TTC549 (cell line): ENCODE results near the gene C4orf46.
"Not testable (repeated sequence)": the region's sequence is repeated elsewhere in the genome, so short reads cannot be mapped to it uniquely, and the experiment has no call there.

Experiments used
- FAIRE-seq: peaks from 2 replicates; lab custom pipeline; 2012; peaks lifted over from hg19 to GRCh38; lab: Jason Lieb, UNC

Gene C4orf46

GRCh38 chr4:158671665-158671914 is at the start of gene C4orf46:
Gene C4orf46 (minus strand): TSS chr4:158671887. CDS start chr4:158671801, 86 bp downstream.
- FAIRE-seq, result no peak

DNA sequence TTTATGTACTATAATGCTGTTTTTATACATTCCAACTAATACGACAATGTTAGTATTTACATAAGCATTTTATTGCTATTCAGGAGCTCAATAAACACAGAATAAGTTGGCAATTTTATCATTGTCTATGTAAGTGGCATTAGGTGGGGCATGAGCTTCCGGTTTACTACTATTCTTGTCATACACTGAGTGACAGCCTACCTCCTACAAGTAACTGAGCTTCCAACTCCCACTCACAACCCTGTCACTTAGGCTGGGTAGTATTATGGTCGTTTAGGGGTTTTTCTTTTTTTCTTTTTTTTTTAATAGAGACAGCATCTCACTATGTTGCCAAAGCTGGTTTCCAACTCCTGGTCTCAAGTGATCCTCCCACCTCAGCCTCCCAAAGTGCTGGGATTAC is 44.1 kb upstream of the C4orf46 start:
- no peak for FAIRE-seq

GRCh38 chr4:158714937-158715336 is 43.2 kb upstream of the C4orf46 start:
- no peak for FAIRE-seq

GRCh38 chr4:158712622-158713021 is 40.9 kb upstream of the C4orf46 start:
- not testable (repeated sequence) for FAIRE-seq

DNA sequence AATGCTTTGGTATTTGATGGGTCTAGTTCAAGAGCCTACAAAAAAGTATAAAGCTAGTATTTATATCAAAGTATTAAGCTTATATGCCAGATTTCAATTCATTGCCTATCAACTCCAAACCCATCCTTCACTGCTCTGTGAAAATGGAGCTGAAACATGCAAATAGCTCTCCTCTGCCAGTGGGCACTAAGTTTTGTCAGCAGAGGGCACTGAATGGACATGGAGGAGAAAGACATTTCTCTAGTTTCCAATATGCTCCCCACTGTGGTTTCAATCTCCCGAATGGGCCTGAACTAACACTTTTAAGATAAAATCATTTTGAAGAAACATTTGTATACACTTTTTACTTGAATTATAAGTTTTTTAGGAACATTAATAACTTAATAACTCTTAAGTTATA is 39.1 kb upstream of the C4orf46 start:
- no peak for FAIRE-seq

DNA sequence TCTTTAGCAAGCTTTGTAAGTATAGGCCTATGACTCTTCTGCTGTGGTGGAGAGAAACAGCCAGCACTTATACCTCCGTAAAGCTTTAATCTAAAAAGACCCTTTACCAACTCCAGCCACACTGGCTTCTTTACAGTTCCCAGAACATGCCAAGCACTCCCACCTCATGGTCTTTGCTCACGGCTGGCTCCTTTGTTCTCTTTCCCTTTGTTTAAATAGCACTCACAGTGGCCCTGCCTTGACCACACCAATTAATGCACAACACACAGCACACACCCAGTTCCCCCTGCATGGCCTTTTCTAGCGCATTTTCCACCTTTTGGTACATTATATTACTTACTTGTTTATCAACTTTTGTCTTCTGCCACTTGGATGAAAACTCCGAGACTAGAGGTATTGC is 32.6 kb upstream of the C4orf46 start:
- no peak for FAIRE-seq

GRCh38 chr4:158688813-158689212 is 17.1 kb upstream of the C4orf46 start:
- no peak for FAIRE-seq

- FAIRE-seq, result no peak
Measured at GRCh38 chr4:158682066-158682465, 10.4 kb upstream of the C4orf46 start.

- FAIRE-seq, result no peak
Measured at GRCh38 chr4:158681629-158682028, 9.9 kb upstream of the C4orf46 start.

DNA sequence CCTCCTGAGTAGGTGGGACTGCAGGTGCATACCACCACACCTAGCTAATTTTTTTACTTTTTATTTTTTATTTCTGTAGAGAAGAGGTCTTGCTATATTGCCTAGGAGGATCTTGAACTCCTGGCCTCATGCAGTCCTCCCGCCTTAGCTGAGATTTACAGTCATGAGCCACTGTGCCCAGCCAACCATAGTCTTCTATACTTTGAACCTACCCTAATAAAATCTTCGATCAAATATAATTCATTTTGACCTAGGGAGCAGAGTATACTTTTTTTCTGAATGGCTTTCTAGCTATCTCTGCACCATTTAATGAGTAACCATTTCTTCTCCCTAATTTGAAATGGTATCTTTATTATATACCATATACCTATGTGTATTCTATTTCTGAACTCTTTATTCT is 7.1 kb upstream of the C4orf46 start:
- FAIRE-seq, result no peak

DNA sequence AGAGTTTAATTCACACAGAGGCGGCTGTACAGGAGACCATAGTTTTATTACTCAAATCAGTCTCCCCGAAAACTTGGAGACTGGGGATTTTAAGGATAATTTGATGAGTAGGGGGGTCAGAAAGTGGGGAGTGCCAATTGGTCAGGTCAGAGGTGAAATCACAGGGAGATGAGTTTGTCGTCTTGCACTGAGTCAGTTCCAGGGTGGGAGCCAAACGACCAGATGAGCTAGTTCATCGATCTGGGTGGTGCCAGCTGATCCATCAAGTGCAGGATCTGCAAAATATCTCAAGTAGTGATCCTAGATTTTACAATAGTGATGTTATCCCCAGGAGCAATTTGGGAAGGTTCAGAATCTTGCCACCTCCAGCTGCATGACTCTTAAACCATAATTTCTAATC is 4.4 kb upstream of the C4orf46 start:
- FAIRE-seq, result no peak

- no peak for FAIRE-seq
Measured at GRCh38 chr4:158673633-158674032, 1.9 kb upstream of the C4orf46 start.

DNA sequence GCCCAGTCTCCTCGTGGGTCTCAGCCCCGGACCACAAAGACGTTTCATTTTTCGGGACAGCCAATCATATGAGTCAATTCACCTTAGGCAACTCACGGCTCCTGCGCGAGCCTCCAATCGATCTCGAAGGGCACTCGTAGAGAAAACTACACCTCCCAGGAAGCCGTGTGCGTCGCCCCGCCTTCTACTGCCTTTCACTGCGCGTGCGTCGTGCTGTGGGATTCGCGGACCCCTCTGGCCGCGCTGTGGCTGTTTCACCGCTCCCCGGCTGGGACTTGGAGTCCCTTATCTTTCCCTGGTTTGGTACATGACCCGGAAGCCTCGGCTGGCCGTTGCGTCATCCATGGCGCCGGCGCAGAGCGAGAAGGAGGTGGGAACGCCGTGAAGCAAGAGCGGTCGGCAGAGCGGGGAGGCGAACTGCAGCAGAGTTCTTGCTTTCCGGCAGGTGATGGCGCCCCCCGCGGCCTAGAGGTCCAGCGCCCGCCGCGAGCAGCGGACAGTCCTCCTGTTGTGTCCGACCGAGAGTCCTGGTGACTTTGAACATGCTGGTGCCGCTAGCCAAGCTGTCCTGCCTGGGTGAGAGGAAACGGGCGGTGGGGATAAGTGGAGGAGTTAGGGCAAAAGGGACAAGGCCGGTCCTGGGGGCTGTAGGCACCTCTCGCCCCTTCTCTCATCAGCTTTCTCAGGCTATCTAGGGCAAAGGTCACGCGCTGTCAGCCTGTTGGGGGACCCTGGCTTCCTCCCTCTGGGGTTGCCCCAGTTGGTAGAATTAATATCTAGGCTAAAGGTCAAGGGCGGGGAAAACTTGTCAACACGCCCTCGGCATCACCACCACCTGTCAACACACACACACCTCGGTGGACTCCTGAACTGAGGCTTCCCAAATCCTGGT is 474 bp upstream of the C4orf46 start, which contains the start of gene ETFDH:
Gene ETFDH, plus strand, starts transcription at position 382 of the 892 bp plus-strand sequence. Its CDS starts 161 bp downstream, at position 543.
- peak; percentile 97 for FAIRE-seq

DNA sequence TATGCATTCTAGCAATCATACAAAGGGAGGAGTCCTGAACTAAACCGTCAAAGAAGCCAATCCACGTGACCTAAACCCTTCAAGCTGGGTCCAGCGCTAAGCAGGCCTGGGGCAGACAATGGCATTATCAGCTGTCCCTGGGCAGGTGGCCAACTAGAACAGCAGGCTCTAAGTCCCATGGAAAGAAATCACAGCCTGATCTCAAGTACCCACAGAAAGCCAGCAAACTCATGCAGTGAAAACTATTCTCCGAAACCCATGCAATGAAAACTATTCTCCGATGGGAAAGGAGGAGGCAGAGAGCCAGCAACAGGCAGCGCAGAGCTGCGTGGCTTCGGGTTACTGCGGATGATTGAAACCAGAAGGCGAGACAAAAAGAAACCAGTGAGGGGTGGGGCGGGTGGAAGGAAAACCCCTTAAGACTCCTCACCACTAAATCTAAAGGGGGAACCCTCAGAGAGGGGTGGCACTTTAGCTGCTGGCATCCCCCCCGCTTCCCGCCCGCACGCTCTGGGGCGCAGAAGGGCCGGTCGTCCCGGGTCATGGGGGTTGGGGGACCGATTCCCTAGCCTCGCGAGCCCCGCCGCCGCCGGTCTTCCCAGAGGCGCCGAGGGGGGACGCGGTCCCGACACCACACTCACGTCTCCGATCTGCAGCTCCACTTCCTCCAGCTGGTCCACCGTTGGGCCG is 567 bp downstream of the C4orf46 start:
- FAIRE-seq, result no peak

GRCh38 chr4:158669310-158669709 is 2.4 kb downstream of the C4orf46 start:
- FAIRE-seq, result no peak

- no peak for FAIRE-seq
Measured at GRCh38 chr4:158667651-158668198, 4.0 kb downstream of the C4orf46 start.

DNA sequence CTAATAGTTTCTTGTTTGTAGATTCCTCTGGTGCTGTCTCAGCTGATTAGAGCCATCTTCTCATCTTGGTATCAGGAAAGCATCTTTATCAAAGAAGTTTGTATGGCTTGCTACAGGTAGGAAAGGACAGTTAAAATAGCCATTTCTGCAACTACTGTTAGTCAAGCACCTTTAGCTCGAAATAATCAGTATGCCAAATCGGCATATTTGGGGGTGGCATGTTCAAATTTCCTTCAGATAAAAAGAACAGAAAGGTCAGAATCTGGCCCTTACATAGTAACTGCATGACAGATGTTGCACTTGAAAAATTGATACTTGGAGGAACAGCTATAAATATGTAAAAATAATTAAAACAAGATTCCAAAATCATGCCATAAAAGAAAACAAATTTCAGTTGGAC is 4.8 kb downstream of the C4orf46 start:
- no peak for FAIRE-seq

DNA sequence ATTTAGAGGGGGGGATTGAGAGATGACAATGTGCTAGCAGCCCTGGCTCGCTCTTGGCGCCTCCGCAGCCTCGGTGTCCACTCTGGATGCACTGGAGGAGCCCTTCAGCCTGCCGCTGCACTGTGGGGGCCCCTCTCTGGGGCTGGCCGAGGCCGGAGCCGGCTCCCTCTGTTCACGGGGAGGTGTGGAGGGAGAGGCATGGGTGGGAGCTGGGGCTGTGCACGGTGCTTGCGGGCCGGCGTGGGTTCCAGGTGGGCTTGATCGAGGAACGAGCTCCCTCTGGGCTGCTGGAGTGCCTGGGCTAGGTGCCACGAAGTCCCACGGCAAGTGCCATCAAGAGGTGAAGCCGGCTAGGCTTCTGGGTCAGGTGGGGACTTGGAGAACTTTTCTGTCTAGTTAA is 6.9 kb downstream of the C4orf46 start:
- no peak for FAIRE-seq

DNA sequence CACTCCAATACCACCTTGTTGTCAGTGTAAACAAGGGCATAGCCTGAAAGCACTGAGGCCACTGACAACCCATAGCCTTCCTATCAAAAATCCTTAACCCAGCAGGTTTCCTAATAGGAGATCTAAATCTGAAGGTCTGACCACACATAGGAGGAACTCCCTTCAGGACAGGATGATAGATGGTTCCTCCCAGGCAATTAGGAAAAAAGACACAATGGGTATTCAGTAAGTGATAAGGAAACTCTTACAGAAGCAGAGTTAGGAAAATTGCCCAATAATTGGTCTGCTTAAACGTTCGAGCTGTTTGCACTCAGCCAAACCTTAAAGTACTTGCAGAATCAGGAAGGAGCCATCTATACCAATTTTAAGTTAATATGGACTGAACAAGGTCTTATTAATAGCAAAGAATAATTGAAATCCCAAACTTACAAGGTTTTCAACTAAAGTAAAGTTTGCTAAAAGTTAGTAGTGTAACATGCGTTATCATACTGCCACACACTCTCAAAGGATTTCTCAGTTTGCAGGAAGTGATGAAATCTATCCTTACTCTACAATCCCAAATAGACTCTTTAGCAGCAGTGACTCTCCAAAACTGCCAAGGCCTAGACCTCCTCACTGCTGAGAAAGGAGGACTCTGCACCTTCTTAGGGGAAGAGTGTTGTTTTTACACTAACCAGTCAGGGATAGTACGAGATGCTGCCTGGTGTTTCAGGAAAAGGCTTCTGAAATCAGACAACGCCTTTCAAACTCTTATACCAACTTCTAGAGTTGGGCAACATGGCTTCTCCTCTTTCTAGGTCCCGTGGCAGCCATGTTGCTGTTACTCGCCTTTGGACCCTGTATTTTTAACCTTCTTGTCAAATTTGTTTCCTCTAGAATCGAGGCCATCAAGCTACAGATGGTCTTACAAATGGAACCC is 7.7 kb downstream of the C4orf46 start:
- FAIRE-seq, result not testable (repeated sequence)

DNA sequence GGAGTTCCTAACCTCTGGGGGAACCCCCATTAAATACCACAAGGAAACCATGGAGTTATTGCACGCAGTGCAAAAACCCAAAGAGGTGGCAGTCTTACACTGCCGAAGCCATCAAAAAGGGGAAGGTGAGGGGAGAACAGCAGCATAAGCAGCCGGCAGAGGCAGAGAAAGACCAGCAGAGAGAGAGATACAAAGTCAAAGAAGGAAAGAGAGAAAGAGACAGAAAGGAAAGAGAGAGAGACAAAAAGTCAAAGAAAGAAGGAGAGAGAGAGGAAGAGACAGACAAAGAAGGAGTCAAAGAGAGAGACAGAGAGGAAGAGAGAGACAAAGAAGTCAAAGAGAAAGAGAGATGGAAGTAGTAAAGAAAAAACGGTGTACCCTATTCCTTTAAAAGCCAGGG is 8.4 kb downstream of the C4orf46 start:
- FAIRE-seq, result not testable (repeated sequence)

- no peak for FAIRE-seq
Measured at GRCh38 chr4:158657291-158657690, 14.4 kb downstream of the C4orf46 start.

- no peak for FAIRE-seq
Measured at GRCh38 chr4:158656439-158656838, 15.2 kb downstream of the C4orf46 start.
